Prostate gland (tissue), 2 donors: ENCODE measurements around the gene TMEM181.

ENCODE experiments used
- CTCF ChIP-seq, 4 experiments: fragments of 200-600 bp in 2 of 4; fragments of 450-650 bp in 2 of 4; sonication (generic) in 2 of 4; IDR thresholded peaks; 1 replicate in 3 of 4; 2 replicates in 1 of 4; pipeline ENCODE4 v1.5.1; 2016 to 2019; ENCODE audit warnings: antibody characterized with exemption in 4 of 4, mild to moderate bottlenecking in 2 of 4, moderate library complexity in 2 of 4
- POLR2AphosphoS5 ChIP-seq: sonication (generic); formaldehyde crosslinking; IDR thresholded peaks from one replicate; pipeline ENCODE4 v1.6.1; 2017; ENCODE audit warnings: antibody characterized with exemption

DNA sequence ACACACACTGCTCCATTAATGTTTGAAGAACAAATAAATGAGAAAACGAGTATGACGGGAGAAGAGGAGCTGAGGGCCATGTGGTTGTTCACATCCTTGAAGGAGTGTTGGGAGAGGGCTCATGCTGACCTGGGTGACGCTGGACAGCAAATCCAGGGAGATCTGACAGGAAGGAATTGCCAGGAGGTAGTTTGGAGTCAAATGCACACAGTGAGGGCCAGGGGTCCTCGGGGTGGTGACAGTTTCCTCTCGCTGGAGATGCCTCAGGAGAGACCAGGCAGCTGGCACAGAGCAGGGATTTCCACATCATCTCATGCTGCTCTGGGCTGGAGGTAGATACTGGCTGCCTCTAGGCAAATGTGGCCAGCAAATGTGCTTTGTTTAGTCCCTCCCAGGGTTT lies 2.0 kb upstream of the TMEM181 start:
- TF ChIP-seq POLR2AphosphoS5 (peak; percentile 53), CTCF (IDR thresholded peaks at IDR 0.05) (no peak)
